Activated CD8-positive, alpha-beta T cell treated with anti-CD3 and anti-CD28 coated beads for 36 hours (primary cell): ENCODE results near the gene PSMC3IP. TPM values are rescaled to one million over a fixed set of nuclear protein-coding genes. Genes with fewer than 3 reads are reported as not detected.
A peak's percentile ranks its signal among the peaks of the same experiment; 100 is the strongest.
"Not testable (repeated sequence)": the region's sequence is repeated elsewhere in the genome, so short reads cannot be mapped to it uniquely, and the experiment has no call there.

Source experiments
- ATAC-seq: fragments of 200-7000 bp; cut with Tn5 transposase; one replicate; pipeline ENCODE4 v1.10.0; 2021; ENCODE audit warnings: mild to moderate bottlenecking, moderate library complexity
- CTCF ChIA-PET: fragments of 350-600 bp; sonication (Branson Sonifier 250); formaldehyde crosslinking; loops from one replicate; lab custom pipeline; 2021; ENCODE audit warnings: antibody characterized with exemption; lab: Charles Lee
- POLR2A ChIA-PET: fragments of 350-600 bp; sonication (Branson Sonifier 250); formaldehyde crosslinking; loops from one replicate; lab custom pipeline; 2021; ENCODE audit warnings: antibody characterized with exemption; lab: Charles Lee
- DNase-seq: peaks from one replicate; pipeline ENCODE4 v3.0.0-alpha.2; 2020
- H3K27ac Mint-ChIP-seq: one replicate; pipeline ENCODE4 v1.8.0; 2021; ENCODE audit warnings: mild to moderate bottlenecking, mixed read lengths
- H3K27me3 Mint-ChIP-seq: one replicate; pipeline ENCODE4 v1.8.0; 2021; ENCODE audit warnings: mixed read lengths
- H3K36me3 Mint-ChIP-seq: one replicate; pipeline ENCODE4 v1.8.0; 2021; ENCODE audit warnings: low read depth, mixed read lengths
- H3K4me1 Mint-ChIP-seq: one replicate; pipeline ENCODE4 v1.8.0; 2021; ENCODE audit warnings: low read depth, mixed read lengths
- H3K4me3 Mint-ChIP-seq: one replicate; pipeline ENCODE4 v1.8.0; 2021; ENCODE audit warnings: mild to moderate bottlenecking, moderate library complexity, mixed read lengths
- H3K9me3 Mint-ChIP-seq: one replicate; pipeline ENCODE4 v1.8.0; 2021; ENCODE audit warnings: mixed read lengths
- intact Hi-C: fragments of 100-400 bp; cut with micrococcal nuclease; formaldehyde crosslinking; loops from one replicate; pipeline ENCODE4 v1.10.0; 2022
- total RNA-seq, 2 experiments: library from RNA; stranded (reverse); gene quantifications; one replicate each; pipeline ENCODE4 v1.2.3, GENCODE V29; 2021
- TF ChIP-seq, protein P1 (sequence below): fragments of 200-600 bp; IDR thresholded peaks from one replicate; pipeline ENCODE4 v1.8.0; 2022; ENCODE audit warnings: antibody characterized with exemption, mild to moderate bottlenecking

The PSMC3IP gene
- total RNA-seq, result 10 to 100 TPM; 18.1 to 21.4 TPM

- Mint-ChIP-seq H3K4me3 (peak within 1 kb of the TSS; percentile 88), H3K27ac (peak within 1 kb of the TSS; percentile 97), H3K4me1 (peaks cover 35% of the 10 kb centered on the region), H3K36me3 (peaks cover 46% of the 10 kb centered on the region), H3K9me3 (no peaks in the 10 kb centered on the region), H3K27me3 (no peaks in the 10 kb centered on the region)
- ChIA-PET POLR2A (interaction anchor here (0.6 to 3.8 kb wide), 28 partner anchors 10 to 1492 kb away, joined by 3 to 61 read pairs (median 4); partner anchors contain the start of genes MLX, NAGLU, NKIRAS2 and PSME3), CTCF (interaction anchor here (0.6 to 5.0 kb wide), 63 partner anchors 8 to 560 kb away, joined by 3 to 70 read pairs (median 6); partner anchors contain the start of genes BECN1, CNTNAP1, COASY and DNAJC7)
- TF ChIP-seq, protein P1, sequence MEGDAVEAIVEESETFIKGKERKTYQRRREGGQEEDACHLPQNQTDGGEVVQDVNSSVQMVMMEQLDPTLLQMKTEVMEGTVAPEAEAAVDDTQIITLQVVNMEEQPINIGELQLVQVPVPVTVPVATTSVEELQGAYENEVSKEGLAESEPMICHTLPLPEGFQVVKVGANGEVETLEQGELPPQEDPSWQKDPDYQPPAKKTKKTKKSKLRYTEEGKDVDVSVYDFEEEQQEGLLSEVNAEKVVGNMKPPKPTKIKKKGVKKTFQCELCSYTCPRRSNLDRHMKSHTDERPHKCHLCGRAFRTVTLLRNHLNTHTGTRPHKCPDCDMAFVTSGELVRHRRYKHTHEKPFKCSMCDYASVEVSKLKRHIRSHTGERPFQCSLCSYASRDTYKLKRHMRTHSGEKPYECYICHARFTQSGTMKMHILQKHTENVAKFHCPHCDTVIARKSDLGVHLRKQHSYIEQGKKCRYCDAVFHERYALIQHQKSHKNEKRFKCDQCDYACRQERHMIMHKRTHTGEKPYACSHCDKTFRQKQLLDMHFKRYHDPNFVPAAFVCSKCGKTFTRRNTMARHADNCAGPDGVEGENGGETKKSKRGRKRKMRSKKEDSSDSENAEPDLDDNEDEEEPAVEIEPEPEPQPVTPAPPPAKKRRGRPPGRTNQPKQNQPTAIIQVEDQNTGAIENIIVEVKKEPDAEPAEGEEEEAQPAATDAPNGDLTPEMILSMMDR, result no peak
- peak; percentile 95 for ATAC-seq
- DNase-seq, result peak; percentile 98
- intact Hi-C loops, result loop anchor here (2.0 to 5.0 kb wide), 2 partner anchors 100 to 185 kb away; partner anchors contain the start of gene PLEKHH3
These were observed at the start of gene PSMC3IP for GRCh38 chr17:42577532-42578281. PSMC3IP (minus strand) TSS chr17:42577729; CDS start chr17:42577686, 43 bp downstream.

- ATAC-seq, result no peak
These were observed 46.4 kb upstream of the PSMC3IP start for GRCh38 chr17:42623732-42624596.

DNA sequence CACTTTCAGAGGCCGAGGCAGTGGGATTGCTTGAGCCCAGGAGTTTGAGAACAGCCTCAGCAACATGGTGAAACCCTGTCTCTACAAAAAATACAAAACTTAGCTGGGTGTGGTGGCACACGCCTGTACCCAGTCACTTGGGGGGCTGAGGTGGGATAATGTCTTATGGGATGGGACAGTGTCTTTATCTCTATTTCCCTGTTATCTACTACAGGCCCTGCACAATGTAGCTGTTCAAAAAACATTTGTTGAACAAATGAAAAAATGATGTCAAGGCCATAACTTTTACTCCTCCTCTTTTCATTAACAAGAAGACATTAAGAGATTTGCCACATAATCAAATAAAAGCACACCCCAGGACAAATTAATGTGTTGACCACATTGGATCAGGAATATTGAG lies 45.7 kb upstream of the PSMC3IP start:
- TF ChIP-seq, protein P1, result no peak
- ATAC-seq, result no peak
- POLR2A ChIA-PET, result interaction anchor here (1.2 kb wide), 1 partner anchor 13 kb away, joined by 4 read pairs; no protein-coding TSS in a partner anchor

More at GRCh38 chr17:42623732-42624596, 46.4 kb upstream of the PSMC3IP start:
- no peak for DNase-seq
- POLR2A ChIA-PET, result interaction anchor here (1.2 kb wide), 1 partner anchor 13 kb away, joined by 4 read pairs; no protein-coding TSS in a partner anchor
- TF ChIP-seq, protein P1, result no peak
- Mint-ChIP-seq H3K9me3 (no peaks in the 10 kb centered on the region), H3K4me1 (peaks cover 2% of the 10 kb centered on the region), H3K27ac (no peak overlapping the region), H3K27me3 (no peaks in the 10 kb centered on the region), H3K4me3 (no peak overlapping the region), H3K36me3 (no peaks in the 10 kb centered on the region)
- CTCF ChIA-PET, result interaction anchor here (1.3 kb wide), 1 partner anchor 11 kb away, joined by 3 read pairs; no protein-coding TSS in a partner anchor
- intact Hi-C loops, result no loop called here

DNA sequence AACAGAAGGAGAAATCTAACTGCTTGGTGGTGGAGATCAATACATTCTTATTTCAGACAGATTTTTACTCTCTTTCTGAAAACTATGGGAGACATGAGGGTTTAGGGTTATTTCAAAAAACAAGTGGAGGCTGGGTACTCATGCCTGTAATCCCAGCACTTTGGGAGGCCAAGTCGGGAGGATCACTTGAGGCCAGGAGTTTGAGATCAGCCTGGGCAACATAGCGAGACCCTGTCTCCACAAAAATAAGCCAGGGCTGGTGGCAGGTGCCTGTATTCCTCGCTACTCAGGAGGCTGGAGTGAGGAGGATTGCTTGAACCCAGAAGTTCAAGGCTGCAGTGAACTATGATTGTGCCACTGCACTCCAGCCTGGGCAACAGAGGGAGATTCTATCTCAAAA lies 44.5 kb upstream of the PSMC3IP start:
- H3K27me3 Mint-ChIP-seq, H3K36me3 Mint-ChIP-seq, DNase-seq, H3K4me3 Mint-ChIP-seq, H3K4me1 Mint-ChIP-seq, ATAC-seq, H3K9me3 Mint-ChIP-seq, POLR2A ChIA-PET, H3K27ac Mint-ChIP-seq, intact Hi-C loops: not testable (repeated sequence)
- CTCF ChIA-PET, result interaction anchor here (1.0 kb wide), 1 partner anchor 9 kb away, joined by 3 read pairs; no protein-coding TSS in a partner anchor

More for the DNA sequence above, 45.7 kb upstream of the PSMC3IP start:
- no peak for DNase-seq
- Mint-ChIP-seq H3K9me3 (no peaks in the 10 kb centered on the region), H3K4me1 (peaks cover 6% of the 10 kb centered on the region), H3K36me3 (no peaks in the 10 kb centered on the region), H3K27ac (no peak overlapping the region), H3K4me3 (no peak overlapping the region), H3K27me3 (no peaks in the 10 kb centered on the region)
- CTCF ChIA-PET, result interaction anchor here (1.3 kb wide), 1 partner anchor 10 kb away, joined by 3 read pairs; no protein-coding TSS in a partner anchor
- intact Hi-C loops, result no loop called here
